Activated CD4-positive, alpha-beta memory T cell treated with anti-CD3 and anti-CD28 coated beads for 36 hours (primary cell): ENCODE measurements around the gene TMEM171. TPM values are rescaled to one million over a fixed set of nuclear protein-coding genes. Genes with fewer than 3 reads are reported as not detected.

Experiments used
- total RNA-seq, 2 experiments: library from RNA; stranded (reverse); gene quantifications; one replicate each; pipeline ENCODE4 v1.2.3, GENCODE V29; 2021

Gene TMEM171
- total RNA-seq, 2 experiments from 2014 or later, result not detected

Other genes with a start within 250 kb of the TMEM171 start
- gene FCHO2, start 164.5 kb upstream of the TMEM171 start, total RNA-seq, result 1 to 10 TPM; 1.3 TPM
- gene TMEM174, start 52.6 kb downstream of the TMEM171 start, total RNA-seq, result not detected